ENCODE data around the gene ZBTB47. TPM values are rescaled to one million over a fixed set of nuclear protein-coding genes. Genes with fewer than 3 reads are reported as not detected.

Gene ZBTB47
- total and polyA plus RNA-seq, 2 donors (not counting 3 experiments of a cell fraction or from before 2014, with no cell fraction given) = 10.6 to 14.5 TPM

GRCh38 chr3:42658771-42659390 is 5.4 kb downstream of the ZBTB47 start:
- ChIA-PET POLR2A (no interaction called here), CTCF (no interaction called here)
- H3K9ac ChIP-seq (replicated peaks; ENCODE audit: extremely low read depth, insufficient read depth, low read length) = no peak overlapping the region
- FAIRE-seq (no peak), DNase-seq (ENCODE audit: low read depth, low spot score) (no peak)
- H4K20me1 ChIP-seq (replicated peaks; ENCODE audit: control insufficient read depth, extremely low read depth, insufficient read depth, low read length) = no peaks in the 10 kb centered on the region
- H3K4me1 ChIP-seq (ENCODE audit: control insufficient read depth, extremely low read depth, insufficient read depth, low read length) = peaks cover 14% of the 10 kb centered on the region
- no peaks in the 10 kb centered on the region for H3K9me3 ChIP-seq (replicated peaks; ENCODE audit: control insufficient read depth, insufficient read depth, low read length)
- no peak overlapping the region for H3K4me2 ChIP-seq (ENCODE audit: insufficient read depth, low read length)
- no peak for TF ChIP-seq MYC (IDR thresholded peaks at IDR 0.05; ENCODE audit: low read depth, low read length)
- TF ChIP-seq, protein P1, sequence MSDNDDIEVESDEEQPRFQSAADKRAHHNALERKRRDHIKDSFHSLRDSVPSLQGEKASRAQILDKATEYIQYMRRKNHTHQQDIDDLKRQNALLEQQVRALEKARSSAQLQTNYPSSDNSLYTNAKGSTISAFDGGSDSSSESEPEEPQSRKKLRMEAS (IDR thresholded peaks at IDR 0.05; ENCODE audit: insufficient read depth, insufficient read length) = no peak
- no peak for TF ChIP-seq FOS (IDR thresholded peaks at IDR 0.05; ENCODE audit: borderline replicate concordance, insufficient read depth, low read length)
- TF ChIP-seq POLR2AphosphoS5 (IDR thresholded peaks at IDR 0.05; ENCODE audit: insufficient read depth, low read depth, low read length) = no peak
- TF ChIP-seq, protein P2, sequence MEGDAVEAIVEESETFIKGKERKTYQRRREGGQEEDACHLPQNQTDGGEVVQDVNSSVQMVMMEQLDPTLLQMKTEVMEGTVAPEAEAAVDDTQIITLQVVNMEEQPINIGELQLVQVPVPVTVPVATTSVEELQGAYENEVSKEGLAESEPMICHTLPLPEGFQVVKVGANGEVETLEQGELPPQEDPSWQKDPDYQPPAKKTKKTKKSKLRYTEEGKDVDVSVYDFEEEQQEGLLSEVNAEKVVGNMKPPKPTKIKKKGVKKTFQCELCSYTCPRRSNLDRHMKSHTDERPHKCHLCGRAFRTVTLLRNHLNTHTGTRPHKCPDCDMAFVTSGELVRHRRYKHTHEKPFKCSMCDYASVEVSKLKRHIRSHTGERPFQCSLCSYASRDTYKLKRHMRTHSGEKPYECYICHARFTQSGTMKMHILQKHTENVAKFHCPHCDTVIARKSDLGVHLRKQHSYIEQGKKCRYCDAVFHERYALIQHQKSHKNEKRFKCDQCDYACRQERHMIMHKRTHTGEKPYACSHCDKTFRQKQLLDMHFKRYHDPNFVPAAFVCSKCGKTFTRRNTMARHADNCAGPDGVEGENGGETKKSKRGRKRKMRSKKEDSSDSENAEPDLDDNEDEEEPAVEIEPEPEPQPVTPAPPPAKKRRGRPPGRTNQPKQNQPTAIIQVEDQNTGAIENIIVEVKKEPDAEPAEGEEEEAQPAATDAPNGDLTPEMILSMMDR (IDR thresholded peaks at IDR 0.05; ENCODE audit: extremely low read depth in 1 of 2, insufficient read depth in 1 of 2, low read depth in 1 of 2, low read length in 2 of 2) = no peak
- no peak for TF ChIP-seq POLR2A (IDR thresholded peaks at IDR 0.05; ENCODE audit: low read depth, low read length)
- no peak for TF ChIP-seq GATA2 (IDR thresholded peaks at IDR 0.05; ENCODE audit: insufficient read depth, insufficient read length, low read depth, low read length)
- no peak for TF ChIP-seq EZH2 (IDR thresholded peaks at IDR 0.05; ENCODE audit: borderline replicate concordance, low read depth, low read length, severe bottlenecking)
- TF ChIP-seq JUN (IDR thresholded peaks at IDR 0.05; ENCODE audit: borderline replicate concordance, insufficient read depth, insufficient read length, low read depth) = no peak
- H3K27me3 ChIP-seq (ENCODE audit: control insufficient read depth in 2 of 2, insufficient read depth in 2 of 2, low read length in 2 of 2) = no peaks in the 10 kb centered on the region
- no peak overlapping the region for H2AFZ ChIP-seq (ENCODE audit: low read depth, low read length)
- intact Hi-C loops (cut with micrococcal nuclease) (no loop called here), dilution Hi-C loops (cut with MboI; ENCODE audit: extremely low pct_ligation_motif_present, low sequenced_read_pairs) (no loop called here)
- no TSS peak for BruUV-seq (replicated peaks)
- H3K79me2 ChIP-seq (ENCODE audit: control insufficient read depth, insufficient read depth, low read length) = peaks cover 16% of the 10 kb centered on the region
- H3K9me1 ChIP-seq (replicated peaks; ENCODE audit: control insufficient read depth, extremely low read depth, insufficient read depth, low read length) = no peaks in the 10 kb centered on the region
- H3K27ac ChIP-seq (ENCODE audit: insufficient read depth, low read depth, low read length) = no peak overlapping the region
- no peak overlapping the region for H3K4me3 ChIP-seq (replicated peaks in 1 of 3; ENCODE audit: insufficient read depth in 1 of 3, low read depth in 1 of 3, low read length in 3 of 3)
- H3K36me3 ChIP-seq (ENCODE audit: control insufficient read depth in 2 of 2, extremely low read depth in 1 of 2, insufficient read depth in 2 of 2, low read length in 2 of 2) = peaks cover 0 to 10% of the 10 kb centered on the region in 2 experiments
